ENCODE data around the gene CCDC198.

Gene CCDC198

GRCh38 chr14:57464008-57464730 is 29.5 kb downstream of the CCDC198 start:
- no peak for DNase-seq (ENCODE audit: low spot score)

GRCh38 chr14:57462551-57462950 is 31.1 kb downstream of the CCDC198 start:
- DNase-seq (ENCODE audit: low spot score) = no peak

- no peak for DNase-seq (ENCODE audit: low spot score)
These were observed 31.8 kb downstream of the CCDC198 start for GRCh38 chr14:57461777-57462320.

GRCh38 chr14:57435923-57436322 is 57.7 kb downstream of the CCDC198 start:
- DNase-seq (ENCODE audit: low spot score) = no peak

- no peak for DNase-seq (ENCODE audit: low spot score)
These were observed 72.7 kb downstream of the CCDC198 start for GRCh38 chr14:57420986-57421385.

GRCh38 chr14:57420033-57420432 is 73.6 kb downstream of the CCDC198 start:
- DNase-seq (ENCODE audit: low spot score) = no peak
